Measurements from ENCODE around the gene TMEM239. TPM values are rescaled to one million over a fixed set of nuclear protein-coding genes. Genes with fewer than 3 reads are reported as not detected.

The TMEM239 gene
- total RNA-seq, 2 donors from 2014 or later, result not detected

- intact Hi-C loops (cut with DNase I), result loop anchor here (10.0 kb wide), 1 partner anchor 316 kb away; no protein-coding TSS in a partner anchor
- no peaks in the 10 kb centered on the region for H3K36me3 ChIP-seq
- H3K9ac ChIP-seq (ENCODE audit: low read depth in 2 of 2, low read length in 2 of 2), result peak overlapping the region; percentile 71 to 78
- H3K9me3 ChIP-seq, result no peaks in the 10 kb centered on the region
- peak overlapping the region; percentile 76 for H3K27ac ChIP-seq
- H3K27me3 ChIP-seq, result no peaks in the 10 kb centered on the region
- H3K4me3 ChIP-seq, result peak overlapping the region; percentile 86
- H3K4me1 ChIP-seq, result peaks cover 6% of the 10 kb centered on the region
- TF ChIP-seq CTCF (IDR thresholded peaks at IDR 0.05), result no peak
- peak; percentile 49 for DNase-seq
Measured at GRCh38 chr20:2840967-2841531, 24.9 kb downstream of the TMEM239 start.

GRCh38 chr20:2845607-2846006 lies 29.4 kb downstream of the TMEM239 start:
- no peak overlapping the region for H3K27ac ChIP-seq
- no peak for DNase-seq
- no peaks in the 10 kb centered on the region for H3K36me3 ChIP-seq
- peaks cover 6% of the 10 kb centered on the region for H3K4me1 ChIP-seq
- H3K9ac ChIP-seq (ENCODE audit: low read depth in 2 of 2, low read length in 2 of 2), result no peak overlapping the region
- no peak overlapping the region for H3K4me3 ChIP-seq
- intact Hi-C loops (cut with DNase I), result loop anchor here (10.0 kb wide), 1 partner anchor 321 kb away; no protein-coding TSS in a partner anchor
- H3K27me3 ChIP-seq, result no peaks in the 10 kb centered on the region
- no peaks in the 10 kb centered on the region for H3K9me3 ChIP-seq
- no peak for TF ChIP-seq CTCF (IDR thresholded peaks at IDR 0.05)

- intact Hi-C loops (cut with DNase I), result loop anchor here (10.0 kb wide), 1 partner anchor 322 kb away; no protein-coding TSS in a partner anchor
- Histone ChIP-seq H3K27ac (no peak overlapping the region), H3K4me1 (peaks cover 2% of the 10 kb centered on the region), H3K4me3 (no peak overlapping the region), H3K36me3 (no peaks in the 10 kb centered on the region), H3K27me3 (no peaks in the 10 kb centered on the region), H3K9me3 (no peaks in the 10 kb centered on the region), H3K9ac (ENCODE audit: low read depth in 2 of 2, low read length in 2 of 2) (no peak overlapping the region)
- no peak for TF ChIP-seq CTCF (IDR thresholded peaks at IDR 0.05)
- no peak for DNase-seq
Measured at GRCh38 chr20:2846698-2847097, 30.5 kb downstream of the TMEM239 start.

- no peak for TF ChIP-seq CTCF (IDR thresholded peaks at IDR 0.05)
- Histone ChIP-seq H3K36me3 (no peaks in the 10 kb centered on the region), H3K4me1 (no peaks in the 10 kb centered on the region), H3K27ac (no peak overlapping the region), H3K4me3 (no peak overlapping the region), H3K9me3 (no peaks in the 10 kb centered on the region), H3K9ac (ENCODE audit: low read depth in 2 of 2, low read length in 2 of 2) (no peak overlapping the region), H3K27me3 (no peaks in the 10 kb centered on the region)
- no peak for DNase-seq
- intact Hi-C loops (cut with DNase I), result loop anchor here (10.0 kb wide), 1 partner anchor 323 kb away; no protein-coding TSS in a partner anchor
Measured at GRCh38 chr20:2847802-2848201, 31.6 kb downstream of the TMEM239 start.

- Histone ChIP-seq H3K9me3 (no peaks in the 10 kb centered on the region), H3K27ac (no peak overlapping the region), H3K4me1 (no peaks in the 10 kb centered on the region), H3K27me3 (no peaks in the 10 kb centered on the region), H3K9ac (ENCODE audit: low read depth in 2 of 2, low read length in 2 of 2) (no peak overlapping the region), H3K36me3 (no peaks in the 10 kb centered on the region), H3K4me3 (no peak overlapping the region)
- intact Hi-C loops (cut with DNase I), result loop anchor here (10.0 kb wide), 1 partner anchor 325 kb away; no protein-coding TSS in a partner anchor
- DNase-seq, result no peak
- TF ChIP-seq CTCF (IDR thresholded peaks at IDR 0.05), result no peak
Measured at GRCh38 chr20:2849529-2849928, 33.4 kb downstream of the TMEM239 start.
